Activated T-cell treated with anti-CD3 and anti-CD28 coated beads for 1 hour (primary cell): Measurements from ENCODE around the gene TEX28.
A peak's percentile ranks its signal among the peaks of the same experiment; 100 is the strongest.
"Not testable (repeated sequence)": the region's sequence is repeated elsewhere in the genome, so short reads cannot be mapped to it uniquely, and the experiment has no call there.

Source experiments
- DNase-seq: peaks from one replicate; pipeline ENCODE4 v3.0.0-alpha.2; 2020; ENCODE audit warnings: low read depth

The TEX28 gene, protein sequence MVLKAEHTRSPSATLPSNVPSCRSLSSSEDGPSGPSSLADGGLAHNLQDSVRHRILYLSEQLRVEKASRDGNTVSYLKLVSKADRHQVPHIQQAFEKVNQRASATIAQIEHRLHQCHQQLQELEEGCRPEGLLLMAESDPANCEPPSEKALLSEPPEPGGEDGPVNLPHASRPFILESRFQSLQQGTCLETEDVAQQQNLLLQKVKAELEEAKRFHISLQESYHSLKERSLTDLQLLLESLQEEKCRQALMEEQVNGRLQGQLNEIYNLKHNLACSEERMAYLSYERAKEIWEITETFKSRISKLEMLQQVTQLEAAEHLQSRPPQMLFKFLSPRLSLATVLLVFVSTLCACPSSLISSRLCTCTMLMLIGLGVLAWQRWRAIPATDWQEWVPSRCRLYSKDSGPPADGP

DNA sequence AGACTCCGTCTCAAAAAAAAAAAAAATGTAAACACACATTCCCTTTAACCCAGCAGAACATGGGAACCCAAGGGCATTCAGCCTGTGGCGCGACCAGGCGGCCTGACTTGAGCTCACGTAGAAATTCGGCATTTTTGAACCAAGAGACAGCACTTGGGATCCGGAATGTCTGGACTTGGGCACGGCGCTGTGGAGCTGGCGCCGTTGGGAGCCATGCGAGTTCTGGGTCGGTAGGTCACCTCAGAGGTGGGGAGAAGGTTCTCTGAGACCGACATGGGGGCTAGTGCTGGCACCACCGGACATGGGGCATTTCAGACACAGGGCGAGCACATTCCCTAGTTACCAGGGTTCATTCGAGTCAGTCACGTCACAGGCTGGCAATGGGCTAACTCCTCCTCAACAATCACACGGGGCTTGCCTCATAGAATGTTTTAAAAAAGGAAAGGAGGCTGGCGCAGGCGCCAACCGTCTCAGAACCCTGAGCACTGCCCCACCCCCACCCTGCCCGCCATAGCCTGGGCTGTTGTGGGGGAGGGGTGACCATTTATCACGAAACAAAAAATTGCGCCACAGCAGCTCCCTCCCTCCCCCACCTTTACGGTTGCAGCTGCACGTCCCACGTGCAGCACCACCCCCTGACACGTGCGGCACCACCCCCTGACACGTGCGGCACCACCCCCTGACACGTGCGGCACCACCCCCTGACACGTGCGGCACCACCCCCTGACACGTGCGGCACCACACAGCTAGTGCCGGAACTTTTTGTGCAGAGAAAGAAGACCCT lies at the start of gene TEX28:
Gene TEX28 (minus strand): TSS at position 334 of the 784 bp plus-strand sequence. CDS start 3,007 bp downstream, outside the sequence.
- DNase-seq = no peak

DNA sequence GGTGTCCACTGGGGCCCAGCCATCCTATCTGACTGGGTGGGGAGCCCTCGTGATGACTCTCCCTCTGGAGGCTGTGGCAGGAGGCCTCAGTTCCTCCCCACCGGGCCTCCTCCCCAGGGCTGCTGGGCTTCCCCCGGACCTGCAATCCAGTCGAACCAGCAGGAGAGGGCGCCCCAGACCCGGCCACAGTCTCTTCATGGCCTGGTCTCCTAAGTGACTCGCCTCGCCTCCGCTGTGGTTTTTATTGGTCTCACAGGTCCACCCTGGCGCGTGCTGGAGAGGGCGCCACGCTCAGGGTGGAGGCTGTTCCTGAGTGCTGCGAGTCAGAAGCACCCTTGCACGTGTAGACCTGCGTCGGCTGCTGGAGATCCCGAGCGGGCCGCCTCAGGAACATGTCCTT lies 48.7 kb upstream of the TEX28 start:
- DNase-seq = not testable (repeated sequence)

DNA sequence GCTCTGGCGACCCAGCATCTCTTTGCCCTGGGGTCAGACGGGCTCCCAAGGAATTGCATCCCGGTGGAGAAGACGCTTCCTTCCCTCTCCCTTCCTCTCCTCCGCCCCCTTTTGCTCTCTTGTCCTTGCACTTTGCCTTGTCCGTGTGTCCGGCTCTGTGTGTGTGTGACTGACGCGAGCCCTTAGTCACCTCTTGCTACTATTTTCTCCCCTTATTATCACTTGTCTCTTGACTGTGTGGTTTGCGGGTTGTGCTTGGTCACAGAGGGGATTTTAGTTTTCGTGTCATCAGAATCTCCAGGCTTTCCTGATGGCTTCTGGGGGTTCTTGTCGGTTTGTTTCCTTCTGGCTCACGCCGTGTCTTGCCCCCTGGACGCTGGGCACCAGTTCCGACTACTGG lies 48.1 kb upstream of the TEX28 start:
- not testable (repeated sequence) for DNase-seq

DNA sequence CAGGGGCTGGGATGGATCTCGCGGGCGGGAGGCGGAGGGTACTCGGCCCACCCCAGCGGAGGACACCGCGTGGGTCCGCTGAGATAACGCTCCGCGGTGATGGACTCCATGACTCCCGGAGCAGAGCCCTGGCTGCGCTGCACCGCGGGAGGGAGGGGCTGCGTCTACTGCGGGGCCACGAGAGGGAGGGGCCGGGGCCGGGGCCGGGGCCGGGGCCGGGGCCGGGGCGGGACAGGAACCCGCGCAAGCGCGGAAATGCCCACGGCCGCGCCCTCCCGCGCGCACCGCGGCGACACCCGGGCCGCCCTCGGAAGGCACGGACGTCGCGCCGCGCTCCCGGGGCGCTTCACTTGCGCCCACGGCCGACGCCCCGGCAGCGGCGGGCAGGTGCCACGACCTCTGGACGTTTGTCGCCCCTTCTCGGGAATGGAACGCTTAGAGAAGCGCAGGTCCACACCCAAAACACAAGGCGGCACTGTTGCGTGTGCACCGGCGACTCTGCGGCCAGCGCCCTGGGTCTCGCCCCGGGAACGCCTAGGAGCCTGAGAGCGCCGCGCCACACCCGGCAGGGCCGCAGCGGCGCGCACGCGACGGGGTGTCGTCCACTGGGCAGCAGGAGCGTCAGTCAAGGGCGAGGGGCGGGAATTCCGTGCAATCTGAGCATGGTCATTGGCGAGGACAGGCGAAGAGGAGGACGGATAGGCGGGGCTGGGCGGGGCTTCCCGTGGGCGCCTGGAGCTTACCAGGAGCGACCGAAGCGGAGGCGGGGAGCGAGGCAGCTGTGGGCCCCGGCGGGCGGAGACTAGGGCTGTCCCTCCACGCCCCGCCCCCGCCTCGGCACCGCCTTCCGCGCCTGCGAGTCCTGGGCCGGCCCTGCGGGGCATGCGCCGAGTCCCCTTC lies 46.7 kb upstream of the TEX28 start:
- DNase-seq = not testable (repeated sequence)

DNA sequence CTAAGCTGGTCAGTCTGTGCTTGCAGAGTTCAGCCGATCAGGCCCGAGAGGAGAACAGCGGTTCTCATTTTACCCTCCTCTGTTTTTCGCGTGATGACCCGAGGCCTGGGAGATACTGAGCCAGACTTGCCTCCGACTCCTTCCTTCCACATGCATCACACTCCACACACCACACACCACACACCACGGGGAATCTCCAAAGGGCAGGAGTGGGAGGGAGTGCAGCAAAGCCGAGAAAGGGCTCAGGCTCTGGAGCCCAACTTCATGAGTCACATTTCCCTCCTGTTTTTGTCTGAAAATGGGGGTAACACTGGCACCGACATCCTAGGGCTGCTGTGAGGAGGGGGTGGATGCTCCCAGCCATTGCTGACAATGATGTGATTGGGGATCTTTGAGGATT lies 39.6 kb upstream of the TEX28 start:
- no peak for DNase-seq

DNA sequence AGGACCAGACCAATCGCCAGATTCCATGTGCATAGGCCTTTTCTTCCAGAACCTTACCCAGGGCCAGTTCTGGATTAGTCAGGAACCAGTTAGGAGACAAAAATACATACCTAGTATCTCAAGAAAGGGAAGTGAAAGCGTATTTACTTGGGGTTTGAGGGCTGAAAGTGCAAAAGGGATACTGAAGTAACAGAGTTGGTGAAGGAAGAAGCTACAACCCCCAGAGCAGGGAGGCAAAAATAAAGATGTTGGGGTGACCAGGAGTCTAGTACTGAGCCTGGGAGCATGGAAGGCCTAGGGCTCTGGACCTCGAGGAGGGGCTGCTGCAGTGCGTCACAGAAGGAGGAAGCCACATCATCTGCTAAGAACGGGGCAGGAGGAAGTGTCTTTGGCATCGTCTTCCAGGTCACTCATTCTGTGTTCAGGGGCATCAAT lies 38.9 kb upstream of the TEX28 start:
- DNase-seq = no peak

DNA sequence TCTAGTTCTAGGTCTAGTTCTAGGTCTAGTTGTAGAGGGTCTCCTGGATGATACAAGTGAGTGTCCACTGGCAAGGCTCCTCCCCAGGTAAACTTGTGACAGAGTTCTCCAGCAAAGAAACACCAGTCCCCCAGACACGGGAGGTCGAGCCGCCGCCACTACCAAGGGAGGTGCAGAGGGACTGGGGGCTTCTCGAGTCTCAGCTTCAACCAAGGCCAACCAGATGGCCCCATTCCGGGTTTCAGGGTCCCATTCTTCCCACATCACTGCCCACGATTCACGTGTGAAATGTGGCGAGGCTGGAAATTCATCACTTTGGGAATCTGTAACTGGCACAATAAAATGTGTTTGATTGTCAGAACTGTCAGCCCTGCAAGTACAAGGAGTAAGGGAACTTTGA lies 38.2 kb upstream of the TEX28 start:
- no peak for DNase-seq

DNA sequence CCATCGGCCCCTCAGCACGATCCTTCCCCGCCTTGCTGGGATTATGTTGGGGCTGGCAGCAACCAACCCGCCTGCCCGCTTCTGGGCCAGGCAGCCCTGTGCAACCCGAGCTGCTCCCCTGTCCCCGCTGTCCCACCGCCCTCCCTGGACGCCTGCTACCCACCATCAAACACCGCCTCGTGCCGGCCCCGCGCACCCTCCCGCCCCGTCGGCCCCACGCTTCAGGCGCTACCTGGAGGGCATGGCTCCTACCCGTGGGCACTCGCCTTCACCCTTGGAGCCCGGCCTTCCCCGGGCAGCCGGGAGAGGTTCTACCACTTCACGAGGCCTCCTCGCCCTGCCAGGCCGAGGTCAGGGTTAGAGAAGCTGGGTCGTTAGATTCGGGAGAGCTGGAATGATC lies 37.6 kb upstream of the TEX28 start:
- no peak for DNase-seq

DNA sequence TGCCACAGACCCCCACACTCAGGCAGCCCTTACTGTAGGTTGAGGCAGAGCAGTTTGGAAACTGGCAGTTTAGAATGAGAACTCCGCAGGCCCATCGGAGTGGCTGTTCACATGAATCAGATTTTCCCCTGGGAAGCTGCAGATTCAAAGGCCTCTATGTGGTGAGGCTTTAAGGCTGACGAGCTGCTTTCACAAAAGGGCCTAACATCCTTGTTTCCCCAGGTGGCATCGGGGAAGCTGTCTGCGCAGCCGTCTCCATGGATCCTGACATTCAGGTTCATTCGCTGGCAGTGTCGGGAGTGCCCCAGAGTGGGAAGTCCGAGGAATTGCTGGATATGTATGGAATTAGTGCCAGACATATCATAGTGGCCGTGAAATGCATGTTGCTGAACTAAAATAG lies 34.4 kb upstream of the TEX28 start:
- DNase-seq = no peak

DNA sequence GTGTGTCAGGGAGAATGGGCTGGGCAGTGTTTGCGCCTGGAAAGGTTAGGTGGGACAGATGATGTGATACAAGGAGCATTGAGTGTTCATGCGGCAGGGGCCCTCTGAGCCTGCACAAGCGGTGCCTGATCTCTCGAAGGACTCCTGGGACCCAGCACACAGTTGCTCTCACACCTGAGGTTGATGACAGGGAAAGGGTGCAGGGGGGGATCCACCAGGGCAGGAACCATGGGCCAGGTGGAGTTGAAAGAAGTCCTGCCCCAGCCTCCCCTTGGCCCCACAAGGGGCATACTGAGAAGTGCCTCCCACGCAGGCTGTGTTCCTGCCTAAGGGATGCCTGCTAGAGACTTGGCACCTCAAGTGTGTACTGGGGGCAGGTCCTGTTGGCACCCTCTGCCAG lies 33.7 kb upstream of the TEX28 start:
- no peak for DNase-seq

DNA sequence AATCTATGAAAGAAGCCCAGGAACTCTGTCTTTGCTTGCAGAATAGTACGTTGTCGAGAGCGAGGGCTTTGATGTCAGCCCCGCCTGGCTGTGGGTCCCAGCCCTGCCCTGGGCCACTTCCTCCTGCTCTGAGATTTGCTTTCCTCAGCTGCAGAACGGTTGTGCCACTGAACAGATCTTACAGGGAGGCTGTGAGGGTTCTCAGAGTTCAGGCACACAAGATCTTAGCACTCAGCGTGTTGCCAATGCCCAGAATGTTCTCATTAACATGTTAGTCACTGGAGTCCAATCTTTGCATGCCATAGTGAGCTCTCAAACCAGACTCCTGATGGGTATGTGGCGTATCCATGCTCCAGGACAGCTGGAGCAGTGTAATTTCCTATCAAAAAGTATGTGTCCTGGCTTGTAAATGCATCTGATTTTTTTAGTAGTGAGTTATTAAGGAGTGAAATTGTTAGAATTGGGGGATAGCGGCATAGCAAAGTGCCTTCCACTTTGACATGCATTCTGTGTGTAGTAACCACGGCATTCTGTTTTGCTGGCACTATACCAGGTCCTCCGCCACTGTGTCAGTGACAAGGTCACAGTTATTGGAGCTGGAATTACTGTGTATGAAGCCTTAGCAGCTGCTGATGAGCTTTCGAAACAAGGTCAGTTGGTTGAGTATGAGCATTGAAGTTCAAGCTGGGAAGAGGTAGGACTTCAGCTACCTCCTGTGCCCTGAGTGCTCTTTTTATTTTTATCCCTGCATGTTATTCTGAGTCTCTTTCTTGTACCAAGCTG lies 32.3 kb upstream of the TEX28 start:
- DNase-seq = peak; percentile 28

DNA sequence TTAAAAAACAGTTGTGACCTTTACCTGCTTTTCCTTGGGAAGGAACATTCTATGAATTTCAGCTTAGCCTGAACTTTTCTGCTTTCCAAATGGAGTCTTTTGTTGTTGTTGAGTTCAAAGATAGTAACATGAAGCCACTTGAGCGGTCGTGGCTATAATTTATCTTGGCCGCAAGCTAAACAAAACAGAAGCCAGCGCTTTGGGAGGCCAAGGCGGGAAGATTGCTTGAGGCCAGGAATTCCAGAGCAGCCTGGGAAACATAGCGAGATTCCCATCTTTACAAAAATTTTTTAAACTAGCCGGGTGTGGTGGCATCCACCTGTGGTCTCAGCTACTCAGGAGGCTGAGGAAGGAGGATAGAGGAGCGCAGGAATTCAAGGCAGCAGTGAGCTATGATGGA lies 30.6 kb upstream of the TEX28 start:
- DNase-seq = no peak

DNA sequence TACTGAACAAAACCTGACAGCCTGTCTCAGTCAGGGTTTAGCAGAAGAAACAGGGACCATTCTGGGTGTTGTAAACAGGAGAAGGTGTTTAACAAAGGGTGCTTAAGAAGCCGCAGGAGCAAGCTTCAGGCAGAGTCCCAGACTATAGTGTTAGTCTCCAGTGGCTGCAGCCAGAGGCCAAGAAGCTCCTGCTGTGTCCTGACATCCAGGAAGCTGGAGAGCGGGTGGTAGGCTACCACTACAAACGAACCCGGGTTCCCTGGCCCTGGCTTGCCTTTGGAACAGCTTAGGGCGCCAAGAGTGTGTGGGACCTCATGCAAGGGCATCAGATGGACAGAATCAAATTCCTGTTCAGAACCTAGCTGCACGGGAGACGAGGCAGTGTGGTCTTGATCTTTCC lies 28.6 kb upstream of the TEX28 start:
- no peak for DNase-seq

DNA sequence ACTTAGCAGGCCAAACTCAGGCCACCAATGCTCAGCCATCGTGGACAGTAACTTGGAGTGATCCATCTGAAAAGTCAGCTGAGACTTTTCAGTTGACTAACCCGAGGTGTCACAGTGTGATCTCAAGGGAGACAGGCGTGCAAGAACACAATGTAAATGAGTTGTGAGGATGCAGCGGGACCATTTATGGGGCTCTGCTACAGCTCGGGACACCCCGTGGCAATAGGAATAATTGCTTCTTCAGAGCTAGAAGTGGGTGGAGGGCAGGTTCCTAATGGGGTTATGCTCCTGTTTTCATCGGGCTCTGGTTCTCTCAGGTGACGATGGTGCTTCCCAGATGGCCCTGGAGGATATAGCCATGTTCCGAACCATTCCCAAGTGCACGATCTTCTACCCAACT lies 28.0 kb upstream of the TEX28 start:
- DNase-seq = no peak

DNA sequence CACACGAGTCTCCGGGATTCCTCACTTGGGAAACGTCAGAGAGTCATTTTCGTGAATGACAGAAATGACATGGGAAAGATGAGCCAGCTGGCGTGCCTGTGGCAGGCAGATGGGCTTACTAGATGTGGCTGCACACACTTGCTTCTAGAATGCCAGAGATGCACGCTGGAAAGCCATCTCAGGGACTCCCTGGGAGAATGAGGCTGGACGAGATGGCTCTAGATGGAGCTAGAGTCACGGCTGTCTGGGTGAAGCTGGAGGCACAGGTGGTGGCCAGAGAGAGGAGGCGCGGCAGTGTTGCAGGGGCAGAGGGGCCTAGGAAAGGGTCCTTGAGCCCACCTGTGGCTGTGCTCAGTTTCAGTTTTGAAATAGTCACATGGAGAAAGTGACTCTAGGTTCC lies 26.7 kb upstream of the TEX28 start:
- DNase-seq = no peak

DNA sequence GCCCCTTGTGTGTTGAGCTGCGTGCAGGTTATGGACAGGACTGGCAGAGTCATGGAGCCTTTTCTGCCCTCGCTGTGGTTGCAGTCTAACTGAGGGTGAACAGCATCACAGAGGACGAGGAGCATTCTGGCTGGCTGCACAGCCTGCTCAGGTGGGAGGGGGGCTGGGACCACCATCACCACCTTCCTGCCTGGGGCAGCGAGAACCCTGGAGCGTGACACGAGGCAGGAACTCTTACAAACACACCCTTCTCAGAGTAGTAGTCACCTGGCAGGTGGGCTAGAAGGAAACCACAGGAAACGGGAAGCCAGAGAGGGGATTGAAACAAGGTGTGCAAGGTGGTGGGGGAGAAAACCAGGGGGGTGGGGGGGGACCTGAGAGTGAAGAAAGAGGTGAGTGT lies 26.2 kb upstream of the TEX28 start:
- no peak for DNase-seq

DNA sequence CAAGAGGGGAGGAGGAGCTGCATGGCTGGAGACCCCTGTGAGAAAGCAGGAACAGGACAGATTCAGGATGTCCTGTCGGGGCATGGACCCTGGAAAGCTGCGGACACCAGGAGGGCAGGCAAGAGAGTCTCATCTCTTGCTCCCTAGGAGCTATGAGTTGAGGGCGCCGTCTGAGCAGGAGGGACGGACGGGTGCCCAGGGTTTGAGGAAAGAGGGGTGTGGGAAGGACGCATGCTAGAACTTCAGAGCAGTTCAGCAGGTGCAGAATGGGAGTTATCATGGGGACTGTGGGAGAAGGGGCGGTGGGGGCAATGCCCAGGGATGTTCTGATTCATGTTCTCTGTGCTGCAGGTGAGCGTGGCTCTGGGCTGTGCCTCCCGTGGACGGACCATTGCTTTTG lies 25.5 kb upstream of the TEX28 start:
- DNase-seq = no peak

DNA sequence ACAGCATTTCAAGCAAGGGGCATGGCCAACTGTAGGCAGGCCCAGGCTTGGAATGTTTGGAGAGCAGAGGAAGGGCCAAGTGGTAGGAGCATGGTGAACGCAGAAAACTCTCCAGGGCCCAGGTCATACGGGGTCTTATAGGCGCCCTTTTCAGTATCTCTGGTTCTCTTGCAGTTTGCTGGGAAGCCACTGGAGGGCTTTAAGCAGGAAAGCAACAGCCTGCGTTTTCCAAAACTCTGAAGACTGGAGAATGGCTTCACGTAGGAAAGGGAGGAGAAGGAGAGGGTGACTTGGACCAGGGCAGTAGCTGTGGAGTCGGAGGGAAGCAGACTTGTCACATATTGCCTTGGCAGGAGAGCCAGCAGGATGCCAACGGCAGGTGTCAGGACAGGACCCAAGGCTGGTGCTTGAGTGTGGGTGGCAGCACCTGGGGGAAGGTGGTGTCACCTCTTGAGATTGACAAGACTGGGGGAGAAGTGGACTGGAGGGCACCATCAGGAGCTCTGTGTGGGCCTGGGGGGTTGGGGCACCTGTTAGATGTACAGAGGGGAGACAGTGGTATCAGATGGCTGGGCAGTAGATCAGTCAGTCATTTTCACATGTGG lies 22.6 kb upstream of the TEX28 start:
- no peak for DNase-seq

DNA sequence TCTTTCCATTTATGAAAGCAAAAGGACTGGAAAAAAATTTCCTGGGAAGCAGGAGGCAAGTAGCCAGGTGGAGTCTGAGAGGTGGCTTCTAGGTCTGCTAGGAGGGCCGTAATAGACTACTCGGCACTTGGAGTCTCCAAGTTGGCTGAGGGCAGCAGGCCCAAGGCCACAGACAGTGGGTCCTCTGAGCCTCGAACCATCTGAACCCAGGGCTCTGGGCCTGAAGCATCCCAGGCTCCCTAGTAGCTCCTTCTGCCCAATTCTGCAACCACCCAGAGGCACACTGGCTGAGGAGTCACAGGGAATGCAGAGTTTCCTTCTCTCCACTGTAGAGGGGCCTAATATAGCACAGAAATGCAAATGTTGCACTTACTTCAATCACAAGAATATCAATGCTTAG lies 20.5 kb upstream of the TEX28 start:
- DNase-seq = no peak

DNA sequence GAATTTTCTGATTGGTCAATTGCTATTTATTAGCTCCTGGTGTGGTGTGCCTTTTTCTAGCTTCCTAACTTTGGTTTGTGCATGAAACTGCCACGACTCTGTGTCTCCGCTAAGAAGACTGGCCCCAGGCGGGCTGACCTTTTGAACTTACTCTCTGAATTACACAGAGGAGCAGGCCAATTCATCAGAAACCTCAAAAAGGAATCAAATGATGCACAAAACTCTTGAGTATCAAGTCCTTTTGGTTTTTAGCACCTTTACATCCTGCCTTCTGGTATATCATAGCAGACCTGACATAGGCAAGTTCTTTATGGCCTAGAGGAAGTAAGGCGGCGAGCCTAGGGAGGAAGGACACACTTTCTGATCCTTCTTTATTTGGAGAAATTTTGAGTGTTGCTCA lies 18.2 kb upstream of the TEX28 start:
- DNase-seq = no peak

DNA sequence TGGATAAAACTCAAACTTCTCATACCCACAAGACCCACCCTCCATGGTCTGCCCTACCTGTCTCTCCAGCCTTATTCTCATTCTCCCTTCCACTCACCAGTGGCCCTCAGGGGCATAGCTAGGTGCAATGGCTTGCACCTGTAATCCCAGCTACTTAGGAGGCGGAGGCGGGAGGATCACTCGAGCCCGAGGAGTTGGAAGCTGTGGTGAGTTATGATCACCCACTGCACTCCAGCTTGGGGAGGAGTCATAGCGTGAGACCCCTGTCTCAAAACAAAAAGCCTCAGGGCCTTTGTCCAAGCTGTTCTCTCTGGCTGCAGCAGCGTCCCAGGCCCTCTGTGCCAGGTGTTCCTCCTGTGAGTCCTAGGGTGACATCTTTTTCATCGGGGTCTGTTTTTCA lies 17.2 kb upstream of the TEX28 start:
- no peak for DNase-seq
